Common myeloid progenitor, CD34-positive (primary cell): ENCODE results near the gene PRKN.

Experiments used
- CTCF ChIA-PET: fragments of 350-600 bp; sonication (Branson Sonifier 250); formaldehyde crosslinking; loops from one replicate; lab custom pipeline; 2021; ENCODE audit warnings: antibody characterized with exemption; lab: Charles Lee
- POLR2A ChIA-PET: fragments of 350-600 bp; sonication (Branson Sonifier 250); formaldehyde crosslinking; loops from one replicate; lab custom pipeline; 2021; ENCODE audit warnings: antibody characterized with exemption; lab: Charles Lee
- DNase-seq, 3 donors: peaks; one replicate each; pipeline versions ENCODE4 v3.0.0 to v3.0.0-alpha.2; 2013
- H3K27ac ChIP-seq, 2 experiments: 1 replicate in 1 of 2; 2 replicates in 1 of 2; pipeline ENCODE4 v1.7.0; 2013; ENCODE audit warnings: inconsistent platforms in 2 of 2, low read length in 2 of 2, mild to moderate bottlenecking in 2 of 2, low read depth in 1 of 2, moderate library complexity in 1 of 2; ENCODE audit not compliant: severe bottlenecking in 2 of 2, insufficient read depth in 1 of 2, poor library complexity in 1 of 2
- H3K27me3 ChIP-seq, 5 experiments: replicated peaks in 2 of 5; 1 replicate in 3 of 5; 2 replicates in 2 of 5; pipeline versions ENCODE4 v1.6.1 to v1.7.0; 2013; ENCODE audit warnings: low read length in 4 of 5, mild to moderate bottlenecking in 2 of 5, moderate library complexity in 2 of 5, inconsistent platforms in 1 of 5; ENCODE audit not compliant: insufficient read depth in 5 of 5, control insufficient read depth in 4 of 5
- H3K36me3 ChIP-seq, 4 experiments: 1 replicate in 2 of 4; 2 replicates in 2 of 4; pipeline versions ENCODE4 v1.6.1 to v1.7.0; 2013; ENCODE audit warnings: low read length in 3 of 4, control low read depth in 1 of 4, mild to moderate bottlenecking in 1 of 4; ENCODE audit not compliant: control insufficient read depth in 4 of 4, insufficient read depth in 4 of 4
- H3K4me1 ChIP-seq, 4 experiments: 1 replicate in 3 of 4; 2 replicates in 1 of 4; pipeline versions ENCODE4 v1.6.1 to v1.7.1; 2013; ENCODE audit warnings: low read length in 3 of 4, mild to moderate bottlenecking in 3 of 4, control low read depth in 1 of 4, inconsistent platforms in 1 of 4, moderate library complexity in 1 of 4; ENCODE audit not compliant: control insufficient read depth in 4 of 4, insufficient read depth in 4 of 4; ENCODE audit errors: control extremely low read depth in 1 of 4
- H3K4me3 ChIP-seq, 7 experiments: 1 replicate in 4 of 7; 2 replicates in 3 of 7; pipeline versions ENCODE4 v1.5.1 to v1.7.0; 2013; ENCODE audit warnings: mild to moderate bottlenecking in 7 of 7, low read length in 6 of 7, moderate library complexity in 6 of 7, inconsistent platforms in 2 of 7, low read depth in 2 of 7, control low read depth in 1 of 7; ENCODE audit not compliant: insufficient read depth in 4 of 7, control insufficient read depth in 1 of 7; ENCODE audit errors: extremely low read depth in 1 of 7
- H3K9me3 ChIP-seq, 5 experiments: 1 replicate in 4 of 5; 2 replicates in 1 of 5; pipeline versions ENCODE4 v1.6.1 to v1.7.1; 2013; ENCODE audit warnings: low read length in 4 of 5, mild to moderate bottlenecking in 2 of 5, inconsistent platforms in 1 of 5, low read depth in 1 of 5, moderate library complexity in 1 of 5; ENCODE audit not compliant: control insufficient read depth in 4 of 5, insufficient read depth in 2 of 5; ENCODE audit errors: control extremely low read depth in 1 of 5
- WGBS: methylation state at CpG from one replicate; pipeline ENCODE4 v1.1.5; 2013; ENCODE audit not compliant: insufficient coverage; 5-methylcytosine and 5-hydroxymethylcytosine counted together

PRKN gene

DNA sequence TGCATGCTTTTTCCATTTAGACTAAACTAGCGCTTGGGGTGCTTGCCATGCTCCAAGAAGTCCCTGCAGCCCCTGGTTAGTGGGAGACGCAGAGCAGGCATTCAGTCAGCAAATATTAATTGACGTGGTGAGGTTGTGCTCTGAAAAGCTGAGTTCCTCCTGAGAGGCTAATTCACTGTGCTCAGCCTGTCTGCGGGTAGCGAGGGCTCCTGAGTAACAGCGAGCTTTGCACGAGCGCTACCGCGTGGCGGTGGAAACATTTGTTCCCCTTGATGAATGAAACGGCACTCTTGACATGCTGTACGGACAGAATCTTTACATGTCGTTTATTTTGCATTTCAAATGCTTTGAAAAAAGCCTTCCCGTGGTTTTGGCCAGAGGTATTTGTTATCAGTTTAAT is 1283.1 kb downstream of the PRKN start:
- H3K27ac ChIP-seq: no peak overlapping the region
- H3K4me3 ChIP-seq: peak overlapping the region in 2 of 7 experiments; percentile 25 to 35
- H3K36me3 ChIP-seq: no peaks in the 10 kb centered on the region
- peaks cover 0 to 2% (median 0%) of the 10 kb centered on the region in 5 experiments for H3K9me3 ChIP-seq
- peak; percentile 16 to 77 (median 66) for DNase-seq
- POLR2A ChIA-PET: no interaction called here
- H3K4me1 ChIP-seq: peaks cover 0 to 7% (median 1%) of the 10 kb centered on the region in 4 experiments
- WGBS: 21% methylated on average over 13 of the region's 15 CpGs
- CTCF ChIA-PET: interaction anchor here (1.0 to 1.4 kb wide), 2 partner anchors 27 to 73 kb away, joined by 3 to 5 read pairs; no protein-coding TSS in a partner anchor
- H3K27me3 ChIP-seq: peaks cover 0 to 3% (median 0%) of the 10 kb centered on the region in 5 experiments

DNA sequence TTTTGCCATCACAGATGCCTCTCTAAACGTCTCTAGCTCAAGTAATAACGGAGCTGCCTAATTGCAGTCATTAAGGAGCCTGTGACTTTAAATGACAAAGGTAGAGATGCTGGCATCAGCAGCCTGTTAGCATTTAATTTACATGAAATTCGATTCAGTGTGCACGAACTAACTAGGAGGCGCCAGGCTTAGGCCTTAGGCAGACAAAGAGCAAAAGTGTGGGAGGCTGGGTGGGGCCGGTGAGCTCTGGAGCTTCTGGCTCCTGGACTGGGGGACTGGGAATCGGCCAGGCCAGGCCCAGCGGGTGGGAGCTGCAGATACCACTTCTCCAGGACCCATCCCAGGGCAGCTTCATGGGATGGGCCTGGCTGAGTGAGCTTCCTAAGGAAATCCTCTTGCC is 1283.7 kb downstream of the PRKN start:
- no peak overlapping the region for H3K4me3 ChIP-seq
- 81% methylated on average over 8 of the region's 8 CpGs for WGBS
- peaks cover 0 to 3% (median 0%) of the 10 kb centered on the region in 5 experiments for H3K27me3 ChIP-seq
- H3K27ac ChIP-seq: no peak overlapping the region
- DNase-seq: no peak
- peaks cover 0 to 7% (median 1%) of the 10 kb centered on the region in 4 experiments for H3K4me1 ChIP-seq
- H3K9me3 ChIP-seq: peaks cover 0 to 2% (median 0%) of the 10 kb centered on the region in 5 experiments
- no peaks in the 10 kb centered on the region for H3K36me3 ChIP-seq
- POLR2A ChIA-PET: no interaction called here
- CTCF ChIA-PET: interaction anchor here (1.4 kb wide), 1 partner anchor 73 kb away, joined by 3 read pairs; no protein-coding TSS in a partner anchor

- DNase-seq: no peak
- H3K27me3 ChIP-seq: peaks cover 0 to 3% (median 0%) of the 10 kb centered on the region in 5 experiments
- H3K36me3 ChIP-seq: no peaks in the 10 kb centered on the region
- no peak overlapping the region for H3K27ac ChIP-seq
- peaks cover 0 to 7% (median 1%) of the 10 kb centered on the region in 4 experiments for H3K4me1 ChIP-seq
- WGBS: 95% methylated on average over 15 of the region's 15 CpGs
- ChIA-PET CTCF (no interaction called here), POLR2A (no interaction called here)
- no peaks in the 10 kb centered on the region for H3K9me3 ChIP-seq
- no peak overlapping the region for H3K4me3 ChIP-seq
Observed at GRCh38 chr6:161442420-161442819, 1285.1 kb downstream of the PRKN start.

DNA sequence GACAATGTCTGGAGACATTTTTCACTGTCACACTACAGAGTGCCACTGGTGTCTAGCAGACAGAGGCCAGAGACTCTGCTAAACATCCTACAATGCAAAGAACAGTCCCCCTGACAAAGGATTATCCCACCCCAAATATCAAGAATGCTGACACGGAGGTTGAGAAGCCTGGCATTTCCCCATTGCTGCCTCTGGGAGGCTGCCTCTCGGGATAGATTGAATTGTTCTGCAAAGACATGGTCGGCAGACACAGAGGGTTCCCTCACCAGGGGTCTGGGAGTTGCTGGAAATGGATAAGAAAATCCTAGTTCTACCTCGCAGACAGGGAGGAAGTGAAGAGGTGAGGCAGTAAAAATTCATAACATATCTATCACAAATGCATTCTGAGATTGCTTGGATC is 1287.3 kb downstream of the PRKN start:
- ChIA-PET CTCF (interaction anchor here (0.7 to 2.3 kb wide), 2 partner anchors 22 to 146 kb away, joined by 3 to 7 read pairs; no protein-coding TSS in a partner anchor), POLR2A (interaction anchor here (0.7 kb wide), 1 partner anchor 1915 kb away, joined by 3 read pairs; no protein-coding TSS in a partner anchor)
- WGBS: no CpG with 5 or more reads among the region's 4 CpGs
- Histone ChIP-seq H3K27me3 (peaks cover 0 to under 1% (median 0%) of the 10 kb centered on the region in 5 experiments), H3K36me3 (no peaks in the 10 kb centered on the region), H3K4me3 (no peak overlapping the region), H3K4me1 (peaks cover 0 to 7% (median 1%) of the 10 kb centered on the region in 4 experiments), H3K9me3 (no peaks in the 10 kb centered on the region), H3K27ac (no peak overlapping the region)
- no peak for DNase-seq

DNA sequence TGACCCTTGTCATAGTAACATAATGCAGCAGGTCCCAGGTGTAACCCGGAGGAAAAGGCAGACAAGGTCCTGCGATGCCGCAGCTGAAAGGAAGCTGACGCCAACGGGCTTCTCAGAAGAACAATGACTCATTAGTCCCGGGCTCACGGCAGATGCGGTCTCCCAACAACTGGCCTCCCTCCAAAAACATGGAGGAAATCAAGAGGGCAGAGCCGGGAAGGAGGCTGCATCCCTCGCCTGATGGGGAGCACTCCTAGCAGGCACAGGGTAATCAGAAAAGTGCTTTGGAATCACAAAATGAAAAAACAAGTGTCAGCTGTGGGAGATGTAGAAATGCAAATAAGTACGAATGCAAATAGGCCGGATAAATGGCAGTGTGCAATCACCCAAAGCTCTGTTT is 1288.5 kb downstream of the PRKN start:
- POLR2A ChIA-PET: no interaction called here
- H3K9me3 ChIP-seq: no peaks in the 10 kb centered on the region
- 86% methylated on average over 11 of the region's 12 CpGs for WGBS
- no peaks in the 10 kb centered on the region for H3K36me3 ChIP-seq
- CTCF ChIA-PET: interaction anchor here (2.3 kb wide), 1 partner anchor 21 kb away, joined by 7 read pairs; no protein-coding TSS in a partner anchor
- no peaks in the 10 kb centered on the region for H3K4me1 ChIP-seq
- peak in 2 of 3 donors; percentile 45 to 53 for DNase-seq
- H3K4me3 ChIP-seq: no peak overlapping the region
- H3K27me3 ChIP-seq: no peaks in the 10 kb centered on the region
- H3K27ac ChIP-seq: no peak overlapping the region

DNA sequence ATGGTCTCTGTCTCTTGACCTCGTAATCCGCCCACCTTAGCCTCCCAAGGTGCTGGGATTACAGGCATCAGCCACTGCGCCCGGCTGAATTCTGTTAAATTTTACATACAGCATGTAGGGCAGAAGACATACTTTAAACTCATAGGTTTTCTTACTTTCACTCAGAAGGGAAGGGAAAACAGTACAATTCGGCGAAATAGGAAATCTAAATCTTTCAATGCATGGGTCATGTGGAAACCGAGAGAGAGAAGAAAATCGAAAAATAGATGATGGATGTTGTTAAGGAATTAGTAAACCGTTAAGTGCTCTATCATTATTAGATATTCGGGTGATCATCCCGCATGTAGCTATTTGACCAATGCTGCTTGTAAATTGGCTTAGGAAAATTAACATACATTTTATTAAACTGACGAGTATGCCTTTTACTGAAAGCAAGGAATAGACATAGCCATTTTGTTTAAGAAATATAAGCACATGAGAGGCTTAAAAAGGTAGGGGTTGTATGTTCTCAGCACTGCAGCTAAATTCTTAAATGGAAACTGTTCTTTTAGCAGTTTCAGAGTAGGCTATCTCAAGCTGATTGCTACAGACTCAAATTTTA is 1289.0 kb downstream of the PRKN start:
- no peak for DNase-seq
- H3K27ac ChIP-seq: no peak overlapping the region
- no peaks in the 10 kb centered on the region for H3K9me3 ChIP-seq
- no peak overlapping the region for H3K4me3 ChIP-seq
- H3K27me3 ChIP-seq: no peaks in the 10 kb centered on the region
- ChIA-PET POLR2A (no interaction called here), CTCF (interaction anchor here (0.9 to 2.3 kb wide), 3 partner anchors 14 to 20 kb away, joined by 4 to 7 read pairs (median 4); no protein-coding TSS in a partner anchor)
- H3K4me1 ChIP-seq: no peaks in the 10 kb centered on the region
- WGBS: 83% methylated on average over 2 of the region's 12 CpGs
- H3K36me3 ChIP-seq: no peaks in the 10 kb centered on the region

- ChIA-PET CTCF (interaction anchor here (0.9 to 2.3 kb wide), 4 partner anchors 14 to 21 kb away, joined by 3 to 7 read pairs (median 4); no protein-coding TSS in a partner anchor), POLR2A (no interaction called here)
- no peak overlapping the region for H3K27ac ChIP-seq
- DNase-seq: no peak
- no peak overlapping the region for H3K4me3 ChIP-seq
- no peaks in the 10 kb centered on the region for H3K9me3 ChIP-seq
- H3K4me1 ChIP-seq: no peaks in the 10 kb centered on the region
- H3K36me3 ChIP-seq: no peaks in the 10 kb centered on the region
- no CpG with 5 or more reads among the region's 3 CpGs for WGBS
- H3K27me3 ChIP-seq: no peaks in the 10 kb centered on the region
Observed at GRCh38 chr6:161437851-161438250, 1289.7 kb downstream of the PRKN start.
